Stimulated activated CD4-positive, alpha-beta T cell treated with anti-CD3 and anti-CD28 coated beads, TNF-alpha, amount 100 ng/mL, for 48 hours (primary cell): ENCODE results near the gene CAGE1.

Experiments used
- DNase-seq, 3 donors: peaks; one replicate each; pipeline ENCODE4 v3.0.0-alpha.2; 2020; ENCODE audit warnings: low read depth in 3 of 3

CAGE1 gene

GRCh38 chr6:7389451-7390225, at the start of gene CAGE1, which contains the start of gene RIOK1:
TSS of gene CAGE1 (minus strand) at chr6:7389742. CDS start at chr6:7387173, 2,569 bp downstream.
TSS of gene RIOK1 (plus strand) at chr6:7389808. CDS start at chr6:7390003, 195 bp downstream.
- peak; percentile 91 to 94 (median 94) for DNase-seq

GRCh38 chr6:7439228-7439627, 49.7 kb upstream of the CAGE1 start:
- DNase-seq: no peak

GRCh38 chr6:7438011-7438410, 48.5 kb upstream of the CAGE1 start:
- DNase-seq: no peak

- DNase-seq: no peak
These were observed 45.1 kb upstream of the CAGE1 start for GRCh38 chr6:7434672-7435071.

- DNase-seq: no peak
These were observed 43.6 kb upstream of the CAGE1 start for GRCh38 chr6:7433121-7433617.

GRCh38 chr6:7432391-7433120, 43.0 kb upstream of the CAGE1 start:
- DNase-seq: no peak

- no peak for DNase-seq
These were observed 42.3 kb upstream of the CAGE1 start for GRCh38 chr6:7431674-7432390.

- no peak for DNase-seq
These were observed 41.8 kb upstream of the CAGE1 start for GRCh38 chr6:7431313-7431673.

- no peak for DNase-seq
These were observed 37.1 kb upstream of the CAGE1 start for GRCh38 chr6:7426447-7427169.

- no peak for DNase-seq
These were observed 36.3 kb upstream of the CAGE1 start for GRCh38 chr6:7425808-7426190.

GRCh38 chr6:7424967-7425807, 35.6 kb upstream of the CAGE1 start:
- no peak for DNase-seq

- DNase-seq: no peak
These were observed 34.5 kb upstream of the CAGE1 start for GRCh38 chr6:7424058-7424457.

- DNase-seq: no peak
These were observed 31.5 kb upstream of the CAGE1 start for GRCh38 chr6:7421066-7421465.

- no peak for DNase-seq
These were observed 29.5 kb upstream of the CAGE1 start for GRCh38 chr6:7419065-7419464.

GRCh38 chr6:7418238-7418905, 28.8 kb upstream of the CAGE1 start:
- no peak for DNase-seq

- no peak for DNase-seq
These were observed 28.1 kb upstream of the CAGE1 start for GRCh38 chr6:7417684-7418083.

- no peak for DNase-seq
These were observed 25.3 kb upstream of the CAGE1 start for GRCh38 chr6:7414811-7415210.

- DNase-seq: no peak
These were observed 23.7 kb upstream of the CAGE1 start for GRCh38 chr6:7413151-7413823.

GRCh38 chr6:7411328-7411727, 21.8 kb upstream of the CAGE1 start:
- DNase-seq: no peak

- DNase-seq: no peak
These were observed 21.3 kb upstream of the CAGE1 start for GRCh38 chr6:7410851-7411250.
